ENCODE results near the gene OTOS.

GRCh38 chr2:240145461-240145860 is 5.0 kb upstream of the OTOS start:
- no peak for TF ChIP-seq CTCF (IDR thresholded peaks at IDR 0.05)
- no peak for TF ChIP-seq POLR2A (IDR thresholded peaks at IDR 0.05)
